Nucleus accumbens (tissue), 56 donors: ENCODE measurements around the gene STXBP3.
"Not testable (repeated sequence)": the region's sequence is repeated elsewhere in the genome, so short reads cannot be mapped to it uniquely, and the experiment has no call there.

ENCODE experiments used
- DNase-seq, 56 donors: peaks; one replicate each; lab custom pipeline; 2025; lab: John Stamatoyannopoulos, UW

The STXBP3 gene

DNA sequence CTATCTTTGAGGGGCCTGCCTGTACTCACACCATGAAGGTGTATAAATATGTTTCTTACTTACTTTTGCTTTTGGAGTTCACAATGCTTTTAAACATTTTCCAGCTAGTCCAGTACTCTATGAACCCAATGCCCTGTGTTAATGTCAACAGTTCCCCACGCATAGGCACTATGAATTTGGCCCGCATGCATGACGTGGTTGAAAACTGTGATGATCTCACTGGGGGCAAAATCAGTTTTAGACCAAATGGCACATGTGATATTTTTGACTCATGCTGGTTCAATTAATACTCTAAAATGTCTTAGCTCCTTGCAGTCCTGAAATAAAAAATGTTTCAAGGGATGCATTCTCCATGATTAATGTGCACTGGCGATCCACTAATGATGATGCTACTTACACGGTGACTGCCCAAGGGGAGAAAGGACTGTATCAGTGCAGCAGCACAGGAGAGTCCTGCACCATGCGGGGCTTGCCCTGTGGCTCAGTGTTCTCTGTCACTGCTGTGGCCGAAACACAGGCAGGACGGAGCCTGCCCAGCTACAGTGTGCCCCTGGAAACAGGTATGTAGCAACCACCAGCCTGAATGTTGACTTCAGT, 18.0 kb upstream of the STXBP3 start:
- no peak for DNase-seq

- DNase-seq = no peak
These were observed 17.0 kb upstream of the STXBP3 start for GRCh38 chr1:108729481-108729880.

- DNase-seq = no peak
These were observed 14.1 kb upstream of the STXBP3 start for GRCh38 chr1:108732398-108732797.

GRCh38 chr1:108734171-108734865, 12.2 kb upstream of the STXBP3 start:
- peak in 7 of 56 donors; percentile 6 to 50 (median 33) for DNase-seq

GRCh38 chr1:108742253-108742652, 4.2 kb upstream of the STXBP3 start:
- peak in 22 of 56 donors; percentile 10 to 68 (median 31) for DNase-seq

DNA sequence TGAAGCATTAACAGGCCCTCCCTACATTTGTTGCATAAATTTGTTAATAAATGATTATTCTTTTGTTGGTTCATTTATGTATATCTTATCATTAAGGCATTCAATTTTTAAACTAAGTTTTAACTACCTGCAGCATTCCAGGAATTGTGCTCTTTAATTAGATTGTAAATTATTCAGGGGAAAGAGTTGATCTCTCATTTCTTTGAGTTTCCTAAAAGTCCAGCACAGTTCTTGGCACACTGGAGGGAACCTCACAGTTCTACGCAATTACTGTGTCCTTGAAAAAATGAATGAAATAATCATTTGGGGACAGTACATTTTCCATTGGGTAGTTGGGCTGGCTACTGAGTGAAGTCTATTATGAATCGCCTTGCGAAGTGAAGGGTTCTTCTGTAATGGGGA, 493 bp upstream of the STXBP3 start:
- DNase-seq = no peak

GRCh38 chr1:108747171-108747850, 837 bp downstream of the STXBP3 start:
- DNase-seq = peak in 47 of 56 donors; percentile 3 to 77 (median 55)

- DNase-seq = no peak
These were observed 1.4 kb downstream of the STXBP3 start for GRCh38 chr1:108747898-108748297.

DNA sequence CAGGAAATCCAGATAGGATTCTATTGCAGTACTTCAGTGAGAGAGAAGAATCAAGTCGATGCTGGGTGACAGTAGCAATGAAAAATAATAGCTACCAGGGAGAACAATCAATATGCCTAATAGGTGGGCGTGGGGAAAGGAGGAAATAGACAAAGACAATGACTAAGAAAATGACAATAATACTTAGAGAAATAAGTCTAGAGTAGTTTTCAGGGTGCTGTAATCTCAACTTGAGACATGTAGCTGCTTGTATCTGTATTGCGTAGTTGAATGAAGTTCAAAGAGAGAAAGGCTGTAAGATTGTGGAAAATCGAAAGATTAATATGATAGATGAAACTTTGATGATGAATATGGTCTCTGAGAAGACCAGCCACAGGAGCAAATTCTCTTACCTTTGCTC, 2.6 kb downstream of the STXBP3 start:
- DNase-seq = no peak

DNA sequence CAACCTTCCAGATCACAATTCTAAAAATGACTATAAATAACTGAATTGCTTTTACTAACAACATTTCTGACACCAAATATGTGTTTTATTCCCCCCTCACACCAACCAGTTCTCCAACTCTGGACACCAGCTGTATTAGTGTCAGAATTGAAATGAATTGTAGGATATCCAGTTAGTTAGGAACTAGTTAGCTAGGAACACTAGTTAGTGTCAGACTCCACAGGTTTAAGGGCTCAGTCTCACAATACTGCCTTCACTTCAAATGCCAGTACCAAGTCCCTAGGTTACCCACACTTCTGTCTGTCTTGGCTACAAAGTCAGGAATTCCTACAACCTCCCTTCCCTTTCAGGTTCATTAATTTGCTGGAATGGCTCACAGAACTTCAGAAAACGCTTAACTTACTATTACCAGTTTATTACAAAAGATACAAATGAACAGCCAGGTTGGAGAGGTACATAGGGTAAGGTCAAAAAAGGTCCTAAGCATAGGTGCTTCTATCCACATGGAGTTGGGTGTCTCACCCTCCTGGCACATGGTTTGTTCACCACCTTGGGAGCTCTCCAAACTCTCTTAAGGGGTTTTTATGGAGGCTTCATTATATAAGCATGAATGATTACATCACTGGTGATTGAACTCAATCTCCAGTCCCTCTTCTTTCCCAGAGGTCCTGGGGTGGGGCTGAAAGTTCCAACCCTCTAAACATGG, 4.2 kb downstream of the STXBP3 start:
- no peak for DNase-seq

- DNase-seq = no peak
These were observed 6.9 kb downstream of the STXBP3 start for GRCh38 chr1:108753363-108753762.

- DNase-seq = no peak
These were observed 12.3 kb downstream of the STXBP3 start for GRCh38 chr1:108758796-108759195.

GRCh38 chr1:108767115-108767514, 20.6 kb downstream of the STXBP3 start:
- DNase-seq = no peak

DNA sequence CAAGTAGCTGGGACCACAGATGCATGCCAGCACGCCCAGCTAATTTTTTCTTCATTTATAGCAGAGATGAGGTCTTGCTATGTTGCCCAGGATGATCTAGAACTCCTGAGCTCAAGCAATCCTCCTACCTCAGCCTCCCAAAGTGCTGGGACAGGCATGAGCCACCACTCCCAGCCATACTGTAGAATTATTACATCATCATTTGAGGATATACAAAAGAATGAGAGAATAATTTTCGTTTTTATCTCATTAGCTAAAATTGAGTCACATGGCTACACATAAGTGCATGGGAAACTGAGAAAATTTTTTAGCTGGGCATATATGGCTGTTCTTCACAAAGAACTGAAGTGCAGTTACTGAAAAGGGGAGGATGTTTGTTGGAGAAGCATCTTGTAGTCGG, 21.2 kb downstream of the STXBP3 start:
- no peak for DNase-seq

GRCh38 chr1:108777839-108778238, 31.4 kb downstream of the STXBP3 start:
- DNase-seq = no peak

DNA sequence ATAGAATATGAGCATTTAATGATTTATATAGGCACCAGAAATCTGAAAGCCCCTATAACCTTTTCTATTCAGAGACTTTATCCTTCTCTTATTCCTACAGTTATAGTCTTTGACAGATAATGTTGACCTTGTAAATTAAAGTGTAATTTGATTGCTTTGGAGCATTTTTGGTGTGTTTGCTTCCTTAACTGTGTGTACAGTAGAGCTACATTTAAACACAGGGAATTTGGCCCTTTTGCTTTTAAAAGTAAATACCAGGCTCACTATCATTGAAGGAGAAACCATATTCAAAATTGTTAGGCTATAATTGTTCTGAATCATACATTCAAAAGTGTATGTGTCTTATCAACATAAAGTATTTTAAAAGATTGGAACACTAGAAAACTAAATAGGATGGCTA, 33.0 kb downstream of the STXBP3 start:
- DNase-seq = no peak

DNA sequence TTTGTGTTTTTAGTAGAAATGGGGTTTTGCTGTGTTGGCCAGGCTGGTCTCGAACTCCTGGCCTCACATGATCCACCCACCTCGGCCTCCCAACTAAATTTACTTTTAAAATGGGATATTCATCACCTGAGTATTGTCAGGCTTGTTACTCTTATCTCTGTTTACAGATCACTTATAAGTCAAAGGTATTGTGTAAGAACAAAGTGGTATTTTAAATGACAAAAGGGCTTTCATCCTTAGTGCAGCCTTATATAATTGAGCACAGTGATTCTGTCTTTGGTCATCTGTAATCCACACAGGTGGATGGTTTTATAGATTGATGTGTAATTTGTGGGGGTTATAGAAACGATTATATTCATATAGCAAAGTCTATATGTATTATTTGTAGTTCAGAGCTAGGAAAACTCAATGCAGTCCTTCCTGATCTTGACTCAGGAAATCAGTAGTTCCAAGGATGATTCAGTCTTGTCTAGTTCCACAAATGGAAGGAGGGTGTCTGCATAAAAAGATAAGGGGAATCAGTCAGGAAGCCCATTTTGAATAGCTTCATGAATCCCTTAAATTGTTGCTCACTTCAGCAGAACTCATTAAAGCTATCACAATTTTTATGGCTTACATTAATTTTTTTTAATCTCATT, 34.6 kb downstream of the STXBP3 start:
- DNase-seq = no peak

- DNase-seq = not testable (repeated sequence)
These were observed 35.1 kb downstream of the STXBP3 start for GRCh38 chr1:108781575-108781944.

DNA sequence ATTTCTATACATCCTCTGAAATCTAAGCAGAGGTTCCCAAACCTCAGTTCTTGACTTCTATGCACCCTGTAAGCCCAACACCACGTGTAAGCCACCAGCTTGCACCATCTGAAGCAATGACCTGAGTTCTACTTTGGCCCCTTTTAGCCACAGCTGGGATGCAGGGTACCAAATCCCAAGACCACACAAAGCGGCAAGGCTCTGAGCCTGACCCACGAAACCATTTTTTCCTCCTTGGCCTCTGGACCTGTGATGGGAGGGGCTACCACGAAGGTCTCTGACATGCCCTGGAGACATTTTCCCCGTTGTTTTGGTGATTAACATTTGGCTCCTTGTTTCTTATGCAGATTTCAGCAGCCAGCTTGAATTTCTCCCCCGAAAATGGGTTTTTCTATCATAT, 38.8 kb downstream of the STXBP3 start:
- DNase-seq = no peak

DNA sequence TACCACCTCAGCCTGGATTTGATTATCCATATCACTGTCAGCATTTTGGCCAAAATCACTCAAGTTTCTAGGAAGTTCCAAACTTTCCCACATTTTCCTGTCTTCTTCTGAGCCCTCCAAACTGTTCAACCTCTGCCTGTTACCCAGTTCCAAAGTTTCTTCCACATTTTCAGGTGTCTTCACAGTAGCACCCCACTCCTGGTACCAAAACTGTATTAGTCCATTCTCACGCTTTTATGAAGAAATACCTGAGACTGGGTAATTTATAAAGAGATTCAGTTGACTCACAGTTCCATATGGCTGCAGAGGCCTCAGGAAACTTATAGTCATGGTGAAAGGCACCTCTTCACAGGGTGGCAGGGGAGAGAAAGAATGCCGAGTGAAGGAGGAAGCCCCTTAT, 39.4 kb downstream of the STXBP3 start:
- no peak for DNase-seq

DNA sequence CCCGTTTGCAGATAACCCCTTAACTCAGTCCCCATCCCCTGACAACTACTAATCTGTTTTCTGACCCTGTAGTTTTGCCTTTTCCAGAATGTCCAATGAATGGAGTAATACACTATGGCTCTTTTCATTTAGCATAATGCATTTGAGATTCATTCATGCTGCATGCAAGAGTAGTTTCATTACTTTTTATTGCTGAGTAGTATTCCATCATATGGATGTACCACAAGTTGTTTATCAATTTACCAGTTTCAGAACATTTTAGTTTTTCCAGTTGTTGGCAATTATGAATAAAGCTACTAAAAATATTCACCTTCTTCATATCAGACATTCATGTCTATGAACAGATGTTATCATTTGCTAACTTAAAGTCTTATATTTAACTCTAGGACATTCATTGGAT, 45.3 kb downstream of the STXBP3 start:
- no peak for DNase-seq
